Measurements from ENCODE around the gene GPD2.

- TF ChIP-seq POLR2AphosphoS5 (IDR thresholded peaks at IDR 0.05) (no peak), EP300 (IDR thresholded peaks at IDR 0.05) (no peak), CTCF (IDR thresholded peaks at IDR 0.05) (no peak)
Observed at GRCh38 chr2:156396126-156396525, 40.1 kb upstream of the GPD2 start.
